Thymus (tissue), 11 donors: ENCODE data around the gene EGFL8. TPM values are rescaled to one million over a fixed set of nuclear protein-coding genes. Genes with fewer than 3 reads are reported as not detected.
"Not testable (repeated sequence)": the region's sequence is repeated elsewhere in the genome, so short reads cannot be mapped to it uniquely, and the experiment has no call there.

ENCODE experiments used
- DNase-seq, 9 donors: peaks; one replicate each; pipeline ENCODE4 v3.0.0-alpha.2; 2013; ENCODE audit warnings: low spot score in 9 of 9, low read depth in 6 of 9, missing footprints in 1 of 9
- H3K27ac ChIP-seq, 2 donors: one replicate each; pipeline ENCODE4 v1.5.1; 2013; ENCODE audit warnings: control low read depth in 1 of 2, low read depth in 1 of 2, low read length in 1 of 2, mild to moderate bottlenecking in 1 of 2, moderate library complexity in 1 of 2
- H3K27me3 ChIP-seq, 2 donors: one replicate each; pipeline ENCODE4 v1.5.1; 2013; ENCODE audit warnings: low read length in 1 of 2; ENCODE audit not compliant: control insufficient read depth in 2 of 2, insufficient read depth in 1 of 2
- H3K36me3 ChIP-seq, 2 donors: one replicate each; pipeline ENCODE4 v1.5.1; 2013; ENCODE audit warnings: low read length in 1 of 2, mild to moderate bottlenecking in 1 of 2, moderate library complexity in 1 of 2; ENCODE audit not compliant: control insufficient read depth in 2 of 2, insufficient read depth in 2 of 2
- H3K4me1 ChIP-seq, 2 donors: one replicate each; pipeline ENCODE4 v1.5.1; 2013; ENCODE audit warnings: low read length in 2 of 2; ENCODE audit not compliant: control insufficient read depth in 2 of 2, insufficient read depth in 2 of 2
- H3K4me3 ChIP-seq, 2 donors: one replicate each; pipeline ENCODE4 v1.5.1; 2013; ENCODE audit warnings: low read length in 2 of 2, control low read depth in 1 of 2, mild to moderate bottlenecking in 1 of 2
- H3K9me3 ChIP-seq, 2 donors: one replicate each; pipeline ENCODE4 v1.5.1; 2013; ENCODE audit warnings: low read length in 1 of 2, mild to moderate bottlenecking in 1 of 2; ENCODE audit not compliant: control insufficient read depth in 2 of 2, insufficient read depth in 1 of 2
- WGBS: extraction: QIAGEN DNeasy Blood & Tissue Kit; methylation state at CpG from one replicate; pipeline ENCODE4 v1.1.7; 2013; 5-methylcytosine and 5-hydroxymethylcytosine counted together
- polyA plus RNA-seq: library from polyadenylated mRNA; stranded (reverse); fragments of 200-250 nt; gene quantifications from one replicate; pipeline ENCODE4 v1.2.3, GENCODE V29; 2013
- total RNA-seq: library from RNA; stranded (reverse); fragments of 120-200 nt; gene quantifications from one replicate; pipeline ENCODE4 v1.2.4, GENCODE V29; 2013
- donor health status: healthy.

The EGFL8 gene
- total and polyA plus RNA-seq, 2 donors: 10.5 to 31.9 TPM

DNA sequence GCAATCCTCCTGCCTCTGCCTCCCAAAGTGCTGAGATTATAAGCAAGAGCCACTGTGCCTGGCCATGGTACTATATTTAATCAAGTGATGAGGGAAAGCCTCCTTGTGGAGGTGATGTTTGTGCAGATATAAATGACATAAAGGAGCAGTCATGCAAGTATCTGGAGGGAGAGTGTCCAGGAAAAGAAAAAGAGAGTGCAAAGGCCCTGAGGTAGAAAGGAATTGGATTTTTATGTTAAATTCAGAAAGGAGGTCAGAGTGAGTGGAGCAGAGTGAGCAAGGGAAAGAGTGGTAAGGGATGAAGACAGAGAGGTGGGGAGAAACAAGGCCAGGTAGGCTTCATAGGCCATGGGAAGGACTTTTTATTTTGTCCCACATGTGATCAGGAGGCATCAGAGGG, 26.9 kb upstream of the EGFL8 start:
- Histone ChIP-seq H3K27me3 (peaks cover 0 to 37% of the 10 kb centered on the region in 2 donors), H3K4me1 (no peaks in the 10 kb centered on the region), H3K27ac (no peak overlapping the region), H3K4me3 (no peak overlapping the region), H3K9me3 (no peaks in the 10 kb centered on the region), H3K36me3 (no peaks in the 10 kb centered on the region)
- DNase-seq: no peak

DNA sequence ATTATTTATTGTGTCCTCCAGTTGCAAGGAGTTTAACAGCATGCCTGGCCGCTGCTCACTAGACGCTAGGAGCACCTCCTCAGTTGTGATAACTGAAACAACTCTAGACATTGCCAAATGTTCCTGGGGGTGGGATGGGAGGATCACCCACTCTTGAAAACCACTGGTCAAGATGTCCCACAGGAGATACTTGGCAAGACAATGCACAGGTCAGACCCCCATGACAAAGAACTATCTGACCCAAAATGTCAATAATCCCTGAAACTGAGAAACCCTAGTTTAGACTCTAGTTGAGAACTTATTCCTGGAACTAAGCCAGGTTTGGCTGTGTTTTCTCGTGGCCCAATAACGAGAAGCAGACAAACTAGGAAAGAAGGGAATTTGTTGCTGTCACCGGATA, 24.8 kb upstream of the EGFL8 start:
- Histone ChIP-seq H3K9me3 (no peaks in the 10 kb centered on the region), H3K27me3 (peaks cover 0 to 29% of the 10 kb centered on the region in 2 donors), H3K36me3 (no peaks in the 10 kb centered on the region), H3K4me1 (no peaks in the 10 kb centered on the region), H3K27ac (no peak overlapping the region), H3K4me3 (no peak overlapping the region)
- 92% methylated on average over 5 of the region's 5 CpGs for WGBS
- no peak for DNase-seq

DNA sequence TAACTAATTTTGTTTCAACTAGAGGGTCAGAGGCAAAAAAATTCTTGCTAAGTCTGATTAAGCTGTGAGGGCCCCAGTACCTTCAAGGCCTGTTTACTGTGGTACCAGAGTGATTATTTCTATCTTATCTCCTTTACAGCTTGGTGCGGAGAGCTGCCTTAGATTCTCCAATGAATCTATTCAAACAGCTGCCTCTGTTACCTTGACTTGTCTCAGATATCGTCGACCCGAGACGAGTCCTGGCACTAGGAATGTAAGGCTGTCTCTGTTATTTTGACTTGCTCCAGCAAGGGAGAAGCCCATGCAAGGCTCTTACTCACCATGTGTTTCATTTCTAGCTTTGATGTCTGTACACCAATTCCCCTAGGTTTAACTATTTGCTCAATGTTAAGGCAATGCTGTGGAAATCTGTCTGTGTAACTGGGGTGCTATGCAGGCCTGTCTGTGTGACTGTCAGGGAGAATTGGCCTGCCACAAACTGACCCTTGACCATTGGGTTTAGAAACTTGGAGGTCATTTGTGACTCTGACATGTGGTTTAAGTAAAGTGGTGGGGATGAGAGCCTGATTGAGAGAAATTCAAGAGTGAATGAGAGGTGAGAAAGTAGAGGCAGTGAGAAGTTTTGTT, 23.9 kb upstream of the EGFL8 start:
- Histone ChIP-seq H3K36me3 (no peaks in the 10 kb centered on the region), H3K4me1 (no peaks in the 10 kb centered on the region), H3K4me3 (no peak overlapping the region), H3K27ac (no peak overlapping the region), H3K9me3 (no peaks in the 10 kb centered on the region), H3K27me3 (peaks cover 0 to 31% of the 10 kb centered on the region in 2 donors)
- 93% methylated on average over 5 of the region's 5 CpGs for WGBS
- DNase-seq: no peak

DNA sequence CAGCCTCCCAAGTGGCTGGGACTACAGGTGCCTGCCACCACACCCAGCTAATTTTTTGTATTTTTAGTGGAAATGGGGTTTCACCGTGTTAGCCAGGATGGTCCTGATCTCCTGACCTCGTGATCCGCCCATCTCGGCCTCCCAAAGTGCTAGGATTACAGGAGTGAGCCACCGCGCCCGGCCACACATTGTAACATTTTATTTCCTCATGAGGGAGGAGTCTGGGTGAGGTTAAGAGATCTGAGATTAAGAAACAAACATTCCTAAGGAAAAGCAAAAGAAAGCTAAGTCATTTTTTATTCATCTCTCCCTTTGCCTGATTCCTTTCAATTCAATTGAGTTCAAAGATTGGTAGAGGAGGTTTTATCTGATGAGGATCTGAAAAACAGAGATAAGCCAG, 20.2 kb upstream of the EGFL8 start:
- H3K4me1 ChIP-seq: peaks cover 0 to 13% of the 10 kb centered on the region in 2 donors
- peaks cover 3 to 11% of the 10 kb centered on the region in 2 donors for H3K9me3 ChIP-seq
- H3K27ac ChIP-seq, DNase-seq, H3K4me3 ChIP-seq, H3K36me3 ChIP-seq: not testable (repeated sequence)
- 96% methylated on average over 7 of the region's 7 CpGs for WGBS
- peaks cover 20 to 51% of the 10 kb centered on the region in 2 donors for H3K27me3 ChIP-seq

DNA sequence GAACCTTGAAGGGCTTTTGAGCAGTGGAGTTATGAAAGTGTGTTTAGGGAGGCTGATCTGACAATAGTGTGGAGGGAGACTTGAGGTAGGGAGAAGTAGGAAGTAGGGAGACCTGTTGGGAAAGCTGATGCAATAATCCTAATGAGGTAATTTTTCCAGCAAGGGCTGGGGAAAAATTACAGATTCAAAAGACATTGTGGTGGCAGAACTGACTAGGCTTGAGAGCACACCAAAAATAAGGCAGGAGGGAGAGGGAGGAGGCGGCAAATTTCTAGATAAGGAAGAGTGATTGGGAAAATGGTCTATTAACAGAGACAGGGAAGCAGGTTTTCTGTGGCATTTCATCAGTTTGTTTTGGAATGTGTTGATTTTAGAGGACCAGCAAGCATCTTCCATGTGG, 18.1 kb upstream of the EGFL8 start:
- Histone ChIP-seq H3K4me1 (peaks cover 2 to 25% of the 10 kb centered on the region in 2 donors), H3K27me3 (peaks cover 39 to 72% of the 10 kb centered on the region in 2 donors), H3K36me3 (no peaks in the 10 kb centered on the region), H3K4me3 (no peak overlapping the region), H3K27ac (no peak overlapping the region), H3K9me3 (peaks cover 3 to 16% of the 10 kb centered on the region in 2 donors)
- no peak for DNase-seq
- WGBS: 98% methylated on average over 1 of the region's 1 CpG

DNA sequence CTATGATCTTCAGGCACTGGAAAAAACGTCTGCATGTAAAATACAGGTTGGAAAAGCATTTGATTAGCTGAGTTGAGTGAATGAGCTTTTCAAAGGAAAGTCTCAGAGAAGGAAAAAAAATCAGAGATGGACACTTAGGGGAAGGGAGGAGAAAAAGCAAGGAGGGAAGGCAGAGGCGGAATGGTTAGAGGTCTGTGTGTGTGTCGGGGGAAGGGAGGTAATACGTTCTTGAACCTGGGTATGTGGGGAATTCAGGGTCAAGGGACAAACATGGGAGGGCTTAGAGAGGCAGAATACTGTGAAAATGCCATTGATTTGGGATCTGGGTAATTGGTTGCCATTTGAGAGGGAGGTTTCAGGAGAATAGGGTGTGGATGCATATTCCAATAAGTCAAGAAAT, 17.7 kb upstream of the EGFL8 start:
- peaks cover 40 to 74% of the 10 kb centered on the region in 2 donors for H3K27me3 ChIP-seq
- H3K4me3 ChIP-seq: no peak overlapping the region
- peaks cover 3 to 16% of the 10 kb centered on the region in 2 donors for H3K9me3 ChIP-seq
- no peak overlapping the region for H3K27ac ChIP-seq
- no peak for DNase-seq
- no peaks in the 10 kb centered on the region for H3K36me3 ChIP-seq
- peaks cover 2 to 29% of the 10 kb centered on the region in 2 donors for H3K4me1 ChIP-seq
- WGBS: 71% methylated on average over 4 of the region's 4 CpGs

DNA sequence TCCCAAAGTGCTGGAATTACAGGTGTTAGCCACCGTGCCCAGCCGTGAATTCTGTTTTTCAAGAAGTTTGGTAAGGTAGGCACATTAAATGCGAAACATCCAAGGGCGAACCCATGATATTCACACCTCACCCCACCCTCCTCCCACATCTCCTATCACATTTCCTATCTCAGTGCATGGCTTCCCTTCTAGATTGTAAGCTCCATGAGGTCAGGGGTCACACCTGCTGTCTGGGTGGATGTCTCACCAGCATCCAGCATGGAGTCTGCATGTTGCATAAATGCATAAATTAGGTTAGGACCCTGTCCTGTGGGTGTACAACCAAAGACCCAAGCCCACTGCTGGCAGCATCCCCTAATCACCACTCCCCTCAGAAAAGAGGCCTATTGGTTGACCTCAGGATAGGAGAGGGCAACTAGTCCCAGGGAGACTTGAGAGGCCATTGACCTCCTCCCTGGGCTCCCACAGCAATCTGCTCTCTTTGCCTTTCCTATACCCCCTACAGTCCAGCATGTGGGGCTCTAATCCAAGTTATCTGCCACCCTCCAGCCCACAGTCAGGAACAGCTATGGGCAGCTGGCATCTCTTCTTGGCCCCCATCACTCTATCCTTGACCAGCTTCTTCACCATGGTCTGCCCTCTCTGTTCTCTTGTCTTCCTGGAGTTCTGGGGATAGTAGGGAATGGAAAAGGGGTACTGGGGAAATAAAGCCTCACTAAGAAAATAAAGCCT, 16.8 kb upstream of the EGFL8 start:
- no peak for DNase-seq
- Histone ChIP-seq H3K27me3 (peaks cover 42 to 76% of the 10 kb centered on the region in 2 donors), H3K36me3 (no peaks in the 10 kb centered on the region), H3K4me3 (no peak overlapping the region), H3K9me3 (peaks cover 3 to 16% of the 10 kb centered on the region in 2 donors), H3K27ac (no peak overlapping the region), H3K4me1 (peaks cover 8 to 38% of the 10 kb centered on the region in 2 donors)
- WGBS: 99% methylated on average over 4 of the region's 4 CpGs

DNA sequence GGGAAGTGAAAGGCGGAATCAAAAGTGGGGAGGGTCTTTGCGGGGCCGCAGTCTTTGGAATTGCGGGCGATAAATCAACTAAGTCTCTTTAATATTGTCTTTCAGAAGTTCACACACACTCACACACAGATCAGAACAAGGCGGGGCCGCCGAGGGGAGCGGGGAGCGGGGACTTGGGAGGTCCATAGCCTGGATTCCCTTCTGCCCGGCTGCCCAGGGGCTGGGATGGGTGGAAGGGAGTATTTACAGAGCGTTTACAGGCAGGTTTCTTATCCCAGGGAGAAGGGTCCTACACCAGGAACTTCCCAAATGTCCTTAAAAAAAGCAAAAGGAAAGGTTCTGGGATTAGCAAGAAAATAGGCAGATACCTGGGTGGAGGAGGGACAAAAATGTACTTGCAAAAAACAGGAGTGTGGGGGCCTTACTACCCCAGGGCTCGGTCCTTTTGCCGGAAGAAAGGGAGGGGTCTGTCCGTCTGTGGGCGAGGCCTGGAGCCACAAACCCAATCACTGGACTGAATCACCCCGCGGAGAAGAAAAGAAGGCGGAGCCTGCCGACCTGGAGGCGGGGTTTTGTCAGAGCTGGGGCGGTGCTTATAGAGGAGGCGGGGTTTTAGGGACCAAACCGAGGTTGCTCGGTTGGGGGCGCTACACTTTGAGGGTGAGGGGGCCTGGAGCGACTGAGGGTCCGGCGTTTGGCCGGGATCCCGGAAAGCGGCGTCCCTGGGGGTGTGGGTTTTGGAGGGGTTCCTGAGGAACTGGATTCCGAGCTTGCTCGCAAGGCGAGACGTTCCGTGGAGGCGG, 15.9 kb upstream of the EGFL8 start:
- WGBS: 8% methylated on average over 39 of the region's 39 CpGs
- Histone ChIP-seq H3K4me1 (peaks cover 10 to 47% of the 10 kb centered on the region in 2 donors), H3K9me3 (peaks cover 3 to 16% of the 10 kb centered on the region in 2 donors), H3K27me3 (peaks cover 42 to 86% of the 10 kb centered on the region in 2 donors), H3K36me3 (no peaks in the 10 kb centered on the region), H3K4me3 (peak overlapping the region; percentile 8 to 28), H3K27ac (no peak overlapping the region)
- peak in 1 of 9 donors; percentile 45 for DNase-seq
